Measurements from ENCODE around the gene TMEM201.

The TMEM201 gene

DNA sequence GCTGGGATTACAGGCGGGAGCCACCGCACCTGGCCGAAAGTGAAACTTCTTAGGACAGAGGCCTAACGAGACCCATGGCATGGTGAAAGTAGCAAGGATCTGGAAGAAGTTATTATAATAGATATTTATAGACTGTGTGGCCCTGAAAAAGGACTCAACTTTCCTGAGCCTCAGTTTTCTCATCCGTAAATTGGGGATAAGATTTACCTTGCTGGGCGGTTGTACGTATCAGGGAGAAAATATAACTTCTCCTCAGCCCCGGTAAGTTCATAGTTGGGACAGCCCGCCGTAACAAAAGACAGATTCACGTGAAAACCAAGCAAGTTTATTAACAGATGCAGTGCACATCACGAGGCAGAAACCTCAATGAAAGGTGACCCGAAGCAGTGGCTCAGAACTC, 57.3 kb downstream of the TMEM201 start:
- TF ChIP-seq POU2F2 (IDR thresholded peaks at IDR 0.05; ENCODE audit: low read depth, low read length), result no peak
- TF ChIP-seq PAX5 (IDR thresholded peaks at IDR 0.05; ENCODE audit: insufficient read depth, low read length, severe bottlenecking), result no peak
- no peak for TF ChIP-seq POLR2AphosphoS5 (IDR thresholded peaks at IDR 0.05; ENCODE audit: low read depth, low read length)
- no peak for TF ChIP-seq TAF1 (IDR thresholded peaks at IDR 0.05; ENCODE audit: low read depth, low read length)
- no peak for TF ChIP-seq SPI1 (IDR thresholded peaks at IDR 0.05; ENCODE audit: low read depth, low read length)
- no peak for TF ChIP-seq POLR2A (IDR thresholded peaks at IDR 0.05; ENCODE audit: low read depth, low read length)
- FAIRE-seq (no peak), DNase-seq (ENCODE audit: insufficient read length, low spot score) (no peak)

DNA sequence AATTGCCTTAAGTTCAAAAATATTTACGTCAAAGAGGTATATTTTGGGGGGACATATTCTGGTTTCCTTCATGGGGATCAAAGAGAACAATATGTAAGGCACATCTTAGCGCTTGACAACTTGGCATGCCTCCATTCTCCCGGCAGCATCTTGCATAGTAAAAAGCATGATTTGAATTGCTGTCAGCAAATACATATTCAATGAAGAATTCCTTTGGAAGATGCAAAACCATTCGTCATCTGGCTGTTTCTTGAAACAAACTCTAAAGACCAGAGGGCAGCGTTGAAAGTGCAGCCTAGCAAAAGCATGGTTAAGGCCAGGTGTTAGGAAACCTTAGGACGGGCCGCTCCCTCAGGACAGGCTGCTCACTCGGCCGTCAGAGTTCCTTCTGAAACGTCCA, 59.5 kb downstream of the TMEM201 start:
- FAIRE-seq (no peak), DNase-seq (ENCODE audit: insufficient read length, low spot score) (no peak)
- TF ChIP-seq SPI1 (IDR thresholded peaks at IDR 0.05; ENCODE audit: low read depth, low read length) (no peak), POU2F2 (IDR thresholded peaks at IDR 0.05; ENCODE audit: low read depth, low read length) (no peak), POLR2AphosphoS5 (IDR thresholded peaks at IDR 0.05; ENCODE audit: low read depth, low read length) (no peak), PAX5 (IDR thresholded peaks at IDR 0.05; ENCODE audit: insufficient read depth, low read length, severe bottlenecking) (no peak), TAF1 (IDR thresholded peaks at IDR 0.05; ENCODE audit: low read depth, low read length) (no peak), POLR2A (IDR thresholded peaks at IDR 0.05; ENCODE audit: low read depth, low read length) (no peak)

DNA sequence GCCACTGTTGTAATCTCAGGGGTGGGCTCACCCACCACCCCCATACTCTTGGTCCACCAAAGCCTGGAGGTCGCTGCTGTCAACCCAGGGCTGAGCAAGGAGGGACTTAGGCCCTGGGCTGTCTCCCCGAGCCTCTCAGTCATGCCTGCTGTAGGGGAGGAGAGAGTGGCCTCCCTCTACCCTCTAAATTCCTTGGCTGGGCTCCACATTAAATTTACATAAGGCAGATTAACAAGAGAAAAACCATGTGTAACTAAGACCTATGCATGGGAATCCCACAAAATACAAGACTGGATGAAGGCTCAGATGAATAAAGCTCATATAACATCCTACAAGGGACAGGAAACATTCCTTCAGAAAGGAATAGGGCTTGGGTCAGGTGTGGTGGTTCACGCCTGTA, 61.1 kb downstream of the TMEM201 start:
- no peak for TF ChIP-seq POLR2A (IDR thresholded peaks at IDR 0.05; ENCODE audit: low read depth, low read length)
- TF ChIP-seq POU2F2 (IDR thresholded peaks at IDR 0.05; ENCODE audit: low read depth, low read length), result no peak
- no peak for TF ChIP-seq TAF1 (IDR thresholded peaks at IDR 0.05; ENCODE audit: low read depth, low read length)
- TF ChIP-seq PAX5 (IDR thresholded peaks at IDR 0.05; ENCODE audit: insufficient read depth, low read length, severe bottlenecking), result no peak
- no peak for TF ChIP-seq POLR2AphosphoS5 (IDR thresholded peaks at IDR 0.05; ENCODE audit: low read depth, low read length)
- no peak for TF ChIP-seq SPI1 (IDR thresholded peaks at IDR 0.05; ENCODE audit: low read depth, low read length)
- FAIRE-seq (no peak), DNase-seq (ENCODE audit: insufficient read length, low spot score) (no peak)

DNA sequence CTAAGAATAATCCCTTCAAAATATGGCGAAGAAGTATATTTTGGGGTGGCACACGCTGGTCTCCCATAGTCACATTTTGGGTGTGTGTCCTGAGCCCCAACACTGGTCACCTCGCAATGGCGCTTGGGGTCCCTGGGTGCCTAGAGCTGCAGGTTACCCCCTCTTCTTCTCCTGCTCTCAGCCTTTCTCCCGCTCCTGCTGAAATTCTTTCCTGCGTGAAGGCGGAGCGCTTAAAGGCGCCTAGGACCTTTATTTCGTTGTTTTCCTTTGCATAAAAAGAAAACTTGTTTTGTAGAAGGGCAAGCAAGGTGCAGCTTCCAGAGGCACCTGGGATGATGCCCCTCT, 62.5 kb downstream of the TMEM201 start:
- no peak for DNase-seq (ENCODE audit: insufficient read length, low spot score)
- peak; percentile 52 for FAIRE-seq
- TF ChIP-seq TAF1 (IDR thresholded peaks at IDR 0.05; ENCODE audit: low read depth, low read length) (no peak), SPI1 (IDR thresholded peaks at IDR 0.05; ENCODE audit: low read depth, low read length) (no peak), POU2F2 (IDR thresholded peaks at IDR 0.05; ENCODE audit: low read depth, low read length) (no peak), POLR2A (IDR thresholded peaks at IDR 0.05; ENCODE audit: low read depth, low read length) (no peak), POLR2AphosphoS5 (IDR thresholded peaks at IDR 0.05; ENCODE audit: low read depth, low read length) (no peak), PAX5 (IDR thresholded peaks at IDR 0.05; ENCODE audit: insufficient read depth, low read length, severe bottlenecking) (no peak)

DNA sequence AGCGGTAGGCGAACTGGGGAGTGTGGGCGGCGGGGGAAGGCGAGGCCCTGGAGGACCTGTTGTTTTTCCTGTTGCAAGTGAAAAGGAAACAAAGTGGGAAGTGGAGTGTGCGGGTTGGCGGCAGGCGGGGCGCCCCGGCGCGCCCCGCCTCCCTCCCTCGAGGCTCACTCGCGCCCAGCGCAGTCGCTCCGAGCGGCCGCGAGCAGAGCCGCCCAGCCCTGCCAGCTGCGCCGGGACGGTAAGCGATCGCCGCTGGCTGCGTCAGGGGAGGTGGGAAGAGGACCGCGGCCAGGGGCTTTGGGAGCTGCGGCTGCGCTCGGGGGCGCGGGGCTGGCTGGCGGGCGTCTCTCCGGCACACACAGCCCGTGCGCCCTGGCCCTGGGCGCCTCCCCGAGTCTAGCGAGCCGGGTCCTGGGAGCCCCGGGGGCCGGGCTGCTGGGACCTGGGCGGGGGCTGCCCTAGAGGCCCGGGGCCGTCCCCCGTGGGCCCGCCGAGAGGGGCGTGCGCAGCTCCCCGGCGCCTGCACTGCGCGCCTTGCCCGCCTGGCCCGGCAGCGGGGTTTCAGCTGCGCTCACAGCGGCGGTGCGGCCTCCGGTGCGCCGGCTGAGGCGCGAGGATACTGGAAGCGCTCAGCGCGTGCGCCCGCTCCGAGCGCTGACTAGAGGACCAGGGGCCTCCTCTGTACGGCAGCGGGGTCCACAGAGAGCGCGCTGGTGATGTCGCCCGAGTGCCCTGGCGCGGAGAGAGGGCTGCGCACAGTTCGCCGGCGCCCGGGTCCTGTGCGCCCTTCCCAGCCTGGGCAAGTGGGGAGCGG, 63.1 kb downstream of the TMEM201 start, which contains the start of gene PIK3CD:
TSS of gene PIK3CD (plus strand) at position 167 of the 814 bp plus-strand sequence. CDS start 58,725 bp downstream, outside the sequence.
- peak; percentile 87 for FAIRE-seq
- DNase-seq (ENCODE audit: insufficient read length, low spot score), result no peak
- TF ChIP-seq TAF1 (IDR thresholded peaks at IDR 0.05; ENCODE audit: low read depth, low read length) (no peak; the same call in 1 of the 2 replicates), PAX5 (IDR thresholded peaks at IDR 0.05; ENCODE audit: insufficient read depth, low read length, severe bottlenecking) (no peak), POU2F2 (IDR thresholded peaks at IDR 0.05; ENCODE audit: low read depth, low read length) (no peak; the same call in 1 of the 2 replicates), POLR2AphosphoS5 (IDR thresholded peaks at IDR 0.05; ENCODE audit: low read depth, low read length) (no peak), SPI1 (IDR thresholded peaks at IDR 0.05; ENCODE audit: low read depth, low read length) (peak; percentile 32; the same call in 1 of the 2 replicates), POLR2A (IDR thresholded peaks at IDR 0.05; ENCODE audit: low read depth, low read length) (peak; percentile 60; the same call in 1 of the 2 replicates)

DNA sequence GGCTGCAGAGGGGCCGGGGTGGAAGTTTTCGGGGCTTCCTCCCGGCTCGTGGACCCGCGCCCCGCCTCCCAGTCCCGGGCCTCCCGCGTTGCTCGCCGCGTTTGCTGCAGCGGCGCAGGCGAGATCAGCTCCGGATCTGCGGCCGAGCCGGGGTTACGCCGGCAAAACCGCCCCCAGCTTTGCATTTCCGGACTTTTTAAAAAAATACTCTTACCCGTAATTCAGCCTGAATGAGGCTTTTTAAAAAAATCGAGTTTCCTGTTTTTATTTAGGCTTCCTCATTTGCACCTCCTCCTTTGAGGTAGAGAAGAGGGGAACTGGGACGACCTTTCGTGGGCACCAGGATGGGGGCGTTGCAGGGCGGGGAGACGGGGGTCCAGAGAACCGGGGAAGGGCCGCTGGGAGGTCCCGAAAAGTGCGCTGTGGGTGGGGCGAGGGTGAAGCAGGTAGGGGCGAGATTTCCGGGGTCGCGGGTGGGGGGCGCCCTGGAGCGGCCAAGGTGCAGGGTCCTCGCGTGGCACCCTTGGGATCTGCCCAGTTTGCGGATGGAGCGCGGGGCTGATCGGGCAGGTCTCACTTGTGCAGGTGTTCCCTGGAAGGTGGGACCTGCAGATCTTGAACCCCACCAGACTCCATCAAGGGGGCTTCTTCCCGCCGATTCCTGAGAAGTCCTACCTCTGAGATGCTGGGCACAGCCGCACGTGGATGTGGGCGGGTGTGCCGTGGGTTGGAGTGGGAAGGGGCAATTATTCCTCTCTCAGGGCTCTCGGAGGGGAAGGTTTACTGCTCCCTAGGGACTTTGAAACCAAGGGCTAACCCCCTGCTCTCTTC, 63.9 kb downstream of the TMEM201 start:
- TF ChIP-seq TAF1 (IDR thresholded peaks at IDR 0.05; ENCODE audit: low read depth, low read length), result no peak
- peak; percentile 74 for TF ChIP-seq SPI1 (IDR thresholded peaks at IDR 0.05; ENCODE audit: low read depth, low read length)
- no peak for DNase-seq (ENCODE audit: insufficient read length, low spot score)
- FAIRE-seq, result peak; percentile 72

DNA sequence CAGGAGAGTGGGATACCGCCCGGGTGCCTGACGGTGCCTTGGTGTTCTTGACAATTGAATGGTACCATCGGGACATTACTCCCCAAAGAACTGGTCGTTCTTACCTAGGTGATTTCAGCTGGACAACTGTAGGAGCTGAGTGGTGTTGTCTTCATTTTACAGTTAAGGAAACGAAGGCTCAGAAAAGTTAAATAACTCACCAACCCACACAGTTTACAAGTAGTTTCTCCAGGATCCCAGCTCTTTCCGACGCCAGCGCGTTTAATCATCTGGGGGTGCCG, 64.4 kb downstream of the TMEM201 start:
- DNase-seq (ENCODE audit: insufficient read length, low spot score), result no peak
- peak; percentile 54 for FAIRE-seq
- TF ChIP-seq POLR2AphosphoS5 (IDR thresholded peaks at IDR 0.05; ENCODE audit: low read depth, low read length) (0 out of 2 replicates have a peak, but pooled peaks have one; percentile 22), POLR2A (IDR thresholded peaks at IDR 0.05; ENCODE audit: low read depth, low read length) (no peak), PAX5 (IDR thresholded peaks at IDR 0.05; ENCODE audit: insufficient read depth, low read length, severe bottlenecking) (no peak)

DNA sequence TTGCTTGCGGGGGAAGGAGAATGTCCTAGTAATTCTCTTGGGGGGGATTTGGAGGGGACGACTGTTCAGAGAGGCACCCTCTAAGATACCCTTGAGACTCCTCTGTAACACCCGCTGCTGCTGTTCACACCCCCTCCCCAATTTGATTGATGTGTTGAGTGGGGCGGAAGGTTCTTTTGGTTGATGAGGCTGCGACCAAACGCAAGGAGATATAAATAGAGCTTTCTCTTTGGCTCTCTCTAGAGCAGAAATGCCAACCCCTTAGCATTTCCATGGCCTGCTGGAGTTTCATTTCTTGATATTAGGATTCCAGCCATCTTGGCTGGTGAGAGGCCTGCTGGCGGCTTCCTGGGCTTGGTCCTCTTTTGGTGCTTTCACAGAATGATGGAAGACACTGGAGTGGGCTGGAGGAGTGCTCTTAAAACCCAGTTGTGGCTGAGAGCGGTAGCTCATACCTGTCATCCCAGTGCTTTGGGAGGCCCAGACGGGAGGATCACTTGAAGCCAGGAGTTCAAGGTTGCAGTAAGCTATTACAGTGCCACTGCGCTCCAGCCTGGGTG, 64.9 kb downstream of the TMEM201 start:
- no peak for DNase-seq (ENCODE audit: insufficient read length, low spot score)
- FAIRE-seq, result no peak
- no peak for TF ChIP-seq POLR2AphosphoS5 (IDR thresholded peaks at IDR 0.05; ENCODE audit: low read depth, low read length)
- no peak for TF ChIP-seq POU2F2 (IDR thresholded peaks at IDR 0.05; ENCODE audit: low read depth, low read length)
- TF ChIP-seq TAF1 (IDR thresholded peaks at IDR 0.05; ENCODE audit: low read depth, low read length), result no peak
- TF ChIP-seq SPI1 (IDR thresholded peaks at IDR 0.05; ENCODE audit: low read depth, low read length), result no peak
- peak; percentile 6; the same call in 1 of the 2 replicates for TF ChIP-seq POLR2A (IDR thresholded peaks at IDR 0.05; ENCODE audit: low read depth, low read length)
- no peak for TF ChIP-seq PAX5 (IDR thresholded peaks at IDR 0.05; ENCODE audit: insufficient read depth, low read length, severe bottlenecking)

All from GM12891 (cell line).